GM18508 (cell line): ENCODE results near the gene DNAH3.
"Not testable (repeated sequence)": the region's sequence is repeated elsewhere in the genome, so short reads cannot be mapped to it uniquely, and the experiment has no call there.

Experiments used
- ATAC-seq: cut with Tn5 transposase; IDR thresholded peaks from one replicate; pipeline ENCODE4 v1.9.1; 2021; ENCODE audit warnings: moderate number of reproducible peaks; ENCODE audit not compliant: insufficient read depth, unreplicated experiment

Gene DNAH3

DNA sequence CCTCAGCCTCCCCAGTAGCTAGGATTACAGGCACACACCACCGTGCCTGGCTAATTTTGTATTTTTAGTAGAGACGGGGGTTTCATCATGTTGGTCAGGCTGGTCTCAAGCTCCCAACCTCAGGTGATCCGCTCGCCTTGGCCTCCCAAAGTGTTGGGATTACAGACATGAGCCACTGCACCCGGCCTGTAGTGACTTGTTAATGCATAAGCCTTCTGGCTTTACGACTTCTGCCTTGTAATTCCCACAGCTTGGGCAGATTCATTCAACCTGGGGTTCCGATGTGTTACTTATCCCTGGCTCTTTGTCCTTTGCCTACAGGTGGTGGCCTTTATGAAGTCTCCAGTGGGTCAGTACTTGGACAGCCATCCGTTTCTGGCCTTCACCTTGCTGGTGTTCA lies 19.5 kb upstream of the DNAH3 start:
- not testable (repeated sequence) for ATAC-seq

GRCh38 chr16:21169249-21169981 lies 18.8 kb upstream of the DNAH3 start:
- ATAC-seq = no peak

DNA sequence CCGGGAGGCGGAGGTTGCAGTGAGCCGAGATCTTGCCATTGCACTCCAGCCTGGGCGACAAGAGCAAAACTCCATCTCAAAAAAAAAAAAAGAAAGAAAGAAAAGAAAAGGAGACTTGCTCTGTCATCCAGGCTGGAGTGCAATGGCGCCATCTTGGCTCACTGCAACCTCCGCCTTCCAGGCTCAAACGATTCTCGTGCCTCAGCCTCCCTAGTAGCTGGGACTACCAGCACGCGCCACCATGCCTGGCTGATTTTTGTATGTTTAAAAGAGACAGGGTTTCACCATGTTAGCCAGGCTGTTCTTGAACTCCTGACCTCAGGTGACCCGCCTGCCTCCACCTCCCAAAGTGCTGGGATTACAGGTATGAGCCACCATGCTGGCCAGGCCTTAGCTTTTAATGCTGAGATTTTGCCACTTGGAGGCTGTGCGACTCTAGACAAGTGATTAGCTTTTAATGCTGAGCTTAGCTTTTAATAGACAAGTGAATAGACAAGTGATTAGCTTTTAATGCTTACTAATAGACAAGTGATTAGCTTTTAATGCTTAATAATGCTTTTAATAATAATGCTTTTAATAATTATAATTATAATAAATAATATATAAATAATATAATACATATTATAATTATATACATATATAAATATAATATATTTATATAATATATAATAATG lies 17.4 kb upstream of the DNAH3 start:
- ATAC-seq = no peak

GRCh38 chr16:21167360-21167759 lies 16.7 kb upstream of the DNAH3 start:
- no peak for ATAC-seq

GRCh38 chr16:21166561-21166961 lies 15.9 kb upstream of the DNAH3 start:
- no peak for ATAC-seq

DNA sequence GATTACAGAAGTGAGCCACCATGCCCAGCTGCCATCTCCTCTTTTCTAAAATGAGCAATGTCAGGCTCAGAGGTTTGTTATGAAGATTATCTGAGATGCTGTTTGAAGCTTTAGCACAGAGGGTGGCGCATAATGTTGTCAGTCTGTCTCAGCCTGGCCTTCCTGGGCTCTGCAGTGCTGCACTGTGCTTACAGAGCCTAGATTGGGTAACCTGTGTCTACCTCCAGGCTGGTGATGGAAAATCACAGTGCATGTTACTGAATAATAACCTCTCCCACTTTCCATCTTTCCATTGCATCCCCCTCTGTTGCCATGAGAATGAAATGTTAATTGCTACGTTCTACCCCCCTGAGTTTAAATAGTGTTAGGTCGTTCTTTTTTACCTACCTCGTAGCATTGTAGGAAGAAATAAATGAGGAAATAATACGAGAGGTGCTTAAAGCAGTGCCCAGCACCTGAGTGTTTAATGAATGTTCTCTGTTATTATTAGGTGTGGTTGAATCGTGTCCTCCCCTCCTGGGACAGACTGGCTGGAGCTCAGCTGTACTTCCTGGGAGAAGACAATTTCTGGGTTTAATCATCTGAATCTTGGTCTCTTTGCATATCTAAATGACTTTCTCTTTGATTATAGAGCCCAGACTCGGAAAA lies 14.0 kb upstream of the DNAH3 start:
- no peak for ATAC-seq

- no peak for ATAC-seq
Measured at GRCh38 chr16:21163576-21163975, 12.9 kb upstream of the DNAH3 start.

DNA sequence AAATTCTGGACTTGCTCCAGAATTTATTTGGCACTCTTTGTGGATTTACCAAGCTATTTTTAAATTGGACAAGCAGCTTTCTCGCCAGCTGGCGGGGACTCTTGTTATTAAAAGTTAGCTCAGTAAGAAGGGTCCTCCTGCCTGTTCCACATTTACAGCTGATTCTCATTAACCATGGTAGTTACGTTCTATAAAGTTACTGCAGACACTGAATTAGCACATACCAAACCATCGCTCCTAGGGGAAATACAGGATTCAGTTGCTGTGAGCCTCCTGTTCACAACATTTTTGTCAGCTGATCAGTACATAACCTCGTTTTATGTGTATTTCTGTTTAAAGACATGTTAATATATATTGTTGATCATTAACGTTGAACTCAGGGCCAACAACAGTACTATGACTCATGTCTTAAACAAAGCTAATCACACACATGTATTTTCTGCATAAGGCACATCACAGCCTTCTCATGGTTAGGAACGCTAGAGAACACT lies 12.1 kb upstream of the DNAH3 start:
- ATAC-seq = no peak

DNA sequence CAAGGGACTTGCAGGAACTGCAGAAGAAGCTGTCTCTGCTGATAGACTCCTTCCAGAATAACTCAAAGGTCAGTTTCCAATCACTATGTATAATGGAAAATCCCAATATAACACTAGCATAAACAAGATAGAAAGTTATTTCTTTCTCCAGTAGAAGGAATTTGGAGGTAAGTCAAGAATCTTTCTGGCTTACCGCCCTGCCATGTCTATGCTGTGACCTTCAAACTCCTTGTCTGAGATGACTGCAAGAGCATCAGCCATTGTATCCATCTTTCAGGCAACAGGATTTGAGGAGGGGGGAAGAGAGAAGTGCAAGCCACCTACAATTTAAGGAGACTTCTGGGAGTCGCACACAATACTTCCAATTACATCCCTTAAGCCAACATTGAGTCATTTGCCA lies 10.6 kb upstream of the DNAH3 start:
- ATAC-seq = no peak

DNA sequence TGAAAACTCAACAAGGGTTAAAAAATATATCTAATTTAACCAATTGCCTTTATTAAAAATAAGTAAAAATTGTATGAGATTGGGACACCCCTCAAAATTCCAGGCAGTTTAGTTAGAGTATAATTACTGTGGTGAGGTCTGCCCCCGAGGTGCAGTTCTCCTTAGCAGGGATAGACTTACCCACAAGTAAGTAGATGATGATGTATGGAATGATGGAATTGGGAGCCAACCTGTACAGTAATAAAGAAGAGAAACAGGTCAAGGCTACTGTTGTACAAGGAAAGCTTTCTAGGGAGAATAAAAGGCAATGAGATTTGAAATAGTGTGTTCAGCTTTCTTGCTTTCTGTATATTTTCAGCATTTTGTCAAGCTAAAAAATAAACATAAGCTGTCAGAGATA lies 9.6 kb upstream of the DNAH3 start:
- ATAC-seq = no peak

GRCh38 chr16:21159281-21159951 lies 8.8 kb upstream of the DNAH3 start:
- ATAC-seq = no peak

DNA sequence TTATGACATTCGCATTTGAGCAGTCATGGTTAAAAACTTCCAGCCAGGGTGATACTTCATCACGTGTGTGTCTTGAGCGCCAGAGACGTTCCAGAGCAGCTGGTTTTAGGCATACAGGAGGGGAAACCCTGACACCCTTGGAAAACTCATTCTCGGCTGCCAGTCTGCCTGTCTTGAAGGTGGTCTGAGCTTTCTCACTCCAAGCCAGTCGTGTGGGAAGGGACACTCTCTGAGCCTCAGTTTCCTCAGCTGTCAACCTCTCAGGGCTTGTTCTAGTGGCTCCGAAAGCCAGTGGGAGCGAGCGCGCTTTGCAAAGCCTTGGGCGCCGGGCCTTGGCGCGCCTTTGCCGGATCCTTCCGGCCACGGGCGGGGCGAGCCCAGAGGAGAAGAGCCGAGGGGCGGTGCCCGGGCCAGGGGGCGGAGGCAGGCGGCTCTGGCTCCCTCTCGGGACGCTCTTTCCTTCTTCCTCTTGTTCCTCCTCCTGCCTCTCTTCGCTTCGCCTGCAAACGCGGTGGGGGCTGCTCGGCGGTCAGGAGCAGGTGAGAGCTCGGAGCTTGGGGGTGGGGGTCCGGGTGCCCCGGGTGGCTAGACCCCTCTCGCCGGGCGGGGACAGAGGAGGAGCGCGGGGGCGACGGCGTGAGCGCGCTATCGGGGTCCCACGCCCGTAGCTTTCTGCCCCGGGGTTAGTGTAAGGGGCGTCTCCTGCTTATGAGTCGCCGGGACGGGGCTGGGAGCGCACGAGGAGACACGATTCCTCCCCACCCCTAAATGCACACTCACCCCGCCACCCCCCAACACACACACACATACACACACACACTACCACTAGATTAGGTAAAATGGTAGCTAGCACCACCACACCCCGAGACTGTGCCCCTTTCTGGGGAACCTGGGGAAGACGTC lies 7.8 kb upstream of the DNAH3 start, which contains the start of gene LDAF1:
TSS of gene LDAF1 (plus strand) at position 467 of the 903 bp plus-strand sequence. CDS start 2,509 bp downstream, outside the sequence.
- ATAC-seq = no peak

GRCh38 chr16:21157632-21158031 lies 7.0 kb upstream of the DNAH3 start:
- no peak for ATAC-seq

GRCh38 chr16:21156767-21157467 lies 6.3 kb upstream of the DNAH3 start:
- ATAC-seq = no peak

- ATAC-seq = not testable (repeated sequence)
Measured at GRCh38 chr16:21156011-21156410, 5.4 kb upstream of the DNAH3 start.

DNA sequence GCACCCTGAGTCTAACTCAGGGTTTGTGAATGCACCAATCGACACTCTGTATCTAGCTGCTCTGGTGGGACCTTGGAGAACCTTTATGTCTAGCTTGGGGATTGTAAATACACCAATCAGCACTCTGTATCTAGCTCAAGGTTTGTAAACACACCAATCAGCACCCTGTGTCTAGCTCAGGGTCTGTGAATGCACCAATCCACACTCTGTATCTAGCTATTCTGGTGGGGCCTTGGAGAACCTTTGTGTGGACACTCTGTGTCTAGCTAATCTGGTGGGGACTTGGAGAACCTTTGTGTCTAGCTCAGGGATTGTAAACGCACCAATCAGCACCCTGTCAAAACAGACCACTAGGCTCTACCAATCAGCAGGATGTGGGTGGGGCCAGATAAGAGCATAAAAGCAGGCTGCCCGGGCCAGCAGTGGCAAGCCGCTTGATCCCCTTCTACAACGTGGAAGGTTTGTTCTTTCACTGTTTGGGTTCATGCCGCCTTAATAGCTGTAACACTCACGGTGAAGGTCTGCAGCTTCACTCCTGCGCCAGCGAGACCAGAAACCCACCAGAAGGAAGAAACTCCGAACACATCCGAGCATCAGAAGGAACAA lies 2.6 kb upstream of the DNAH3 start:
- ATAC-seq = not testable (repeated sequence)

GRCh38 chr16:21152160-21153030 lies 1.7 kb upstream of the DNAH3 start:
- not testable (repeated sequence) for ATAC-seq

- no peak for ATAC-seq
Measured at GRCh38 chr16:21145738-21146137, 4.9 kb downstream of the DNAH3 start.
